ENCODE data around the gene KRTAP10-12. TPM values are rescaled to one million over a fixed set of nuclear protein-coding genes. Genes with fewer than 3 reads are reported as not detected.

The KRTAP10-12 gene
- polyA plus RNA-seq, 1 donor from 2014 or later, result not detected

- no peak overlapping the region for H3K9ac ChIP-seq (ENCODE audit: low read length)
- H3K79me2 ChIP-seq (replicated peaks; ENCODE audit: insufficient read depth, low read length), result no peaks in the 10 kb centered on the region
- TF ChIP-seq SMC3 (conservative IDR thresholded peaks at IDR 0.05; ENCODE audit: poor library complexity) (no peak), REST (IDR thresholded peaks at IDR 0.05; ENCODE audit: borderline replicate concordance) (no peak), MXI1 (conservative IDR thresholded peaks at IDR 0.05; ENCODE audit: poor library complexity, severe bottlenecking) (no peak), RAD21 (conservative IDR thresholded peaks at IDR 0.05) (no peak), EZH2 (IDR thresholded peaks at IDR 0.05; ENCODE audit: borderline replicate concordance, insufficient read depth, low read length, poor library complexity, severe bottlenecking) (no peak), EP300 (conservative IDR thresholded peaks at IDR 0.05; ENCODE audit: poor library complexity, severe bottlenecking) (no peak), CTCF (IDR thresholded peaks at IDR 0.05; ENCODE audit: poor library complexity, severe bottlenecking) (no peak), POLR2AphosphoS5 (IDR thresholded peaks at IDR 0.05) (no peak)
- H3K36me3 ChIP-seq (ENCODE audit: insufficient read depth, low read length), result no peaks in the 10 kb centered on the region
- no peaks in the 10 kb centered on the region for H4K20me1 ChIP-seq (ENCODE audit: insufficient read depth)
- H3K9me3 ChIP-seq (ENCODE audit: low read length), result peaks cover 11% of the 10 kb centered on the region
- H3K27ac ChIP-seq (ENCODE audit: low read length), result no peak overlapping the region
- no peak overlapping the region for H3K4me2 ChIP-seq (ENCODE audit: low read length)
- H2AFZ ChIP-seq (ENCODE audit: low read depth, low read length), result no peak overlapping the region
- no peaks in the 10 kb centered on the region for H3K9me2 ChIP-seq (ENCODE audit: insufficient read depth, low read length)
- H3K4me3 ChIP-seq (ENCODE audit: low read length), result no peak overlapping the region
- H3F3A ChIP-seq (ENCODE audit: insufficient read depth, low read length, poor library complexity, severe bottlenecking), result no peaks in the 10 kb centered on the region
- H3K27me3 ChIP-seq (ENCODE audit: insufficient read depth, low read depth, low read length), result no peaks in the 10 kb centered on the region
Measured at GRCh38 chr21:44735821-44736220, 38.8 kb downstream of the KRTAP10-12 start.

GRCh38 chr21:44736291-44737004, 39.5 kb downstream of the KRTAP10-12 start:
- no peaks in the 10 kb centered on the region for H3K9me2 ChIP-seq (ENCODE audit: insufficient read depth, low read length)
- H3K79me2 ChIP-seq (replicated peaks; ENCODE audit: insufficient read depth, low read length), result no peaks in the 10 kb centered on the region
- H2AFZ ChIP-seq (ENCODE audit: low read depth, low read length), result no peak overlapping the region
- no peak for TF ChIP-seq CTCF (IDR thresholded peaks at IDR 0.05; ENCODE audit: poor library complexity, severe bottlenecking)
- H3K4me2 ChIP-seq (ENCODE audit: low read length), result no peak overlapping the region
- H3K36me3 ChIP-seq (ENCODE audit: insufficient read depth, low read length), result no peaks in the 10 kb centered on the region
- H3F3A ChIP-seq (ENCODE audit: insufficient read depth, low read length, poor library complexity, severe bottlenecking), result no peaks in the 10 kb centered on the region
- no peak overlapping the region for H3K4me3 ChIP-seq (ENCODE audit: low read length)
- peaks cover 11% of the 10 kb centered on the region for H3K9me3 ChIP-seq (ENCODE audit: low read length)
- H3K27me3 ChIP-seq (ENCODE audit: insufficient read depth, low read depth, low read length), result no peaks in the 10 kb centered on the region
- H4K20me1 ChIP-seq (ENCODE audit: insufficient read depth), result no peaks in the 10 kb centered on the region
- no peak overlapping the region for H3K9ac ChIP-seq (ENCODE audit: low read length)
- H3K27ac ChIP-seq (ENCODE audit: low read length), result no peak overlapping the region

Data from neural cell (in vitro differentiated cells).